ENCODE results near the gene PMIS2. TPM values are rescaled to one million over a fixed set of nuclear protein-coding genes. Genes with fewer than 3 reads are reported as not detected.

Gene PMIS2
- total RNA-seq, 1 experiment from 2014 or later, result not detected

- intact Hi-C loops (cut with micrococcal nuclease), result no loop called here
- no peak for TF ChIP-seq CTCF (IDR thresholded peaks at IDR 0.05; ENCODE audit: unreplicated experiment)
- ChIA-PET CTCF (interaction anchor here (1.2 to 1.3 kb wide), 3 partner anchors 32 to 75 kb away, joined by 3 to 5 read pairs (median 3); no protein-coding TSS in a partner anchor), POLR2A (interaction anchor here (1.1 to 1.5 kb wide), 2 partner anchors 19 to 21 kb away, joined by 4 read pairs; no protein-coding TSS in a partner anchor)
- Mint-ChIP-seq H3K4me3 (ENCODE audit: unreplicated experiment) (no peak overlapping the region), H3K27ac (ENCODE audit: low read depth, unreplicated experiment) (no peak overlapping the region), H3K9me3 (ENCODE audit: unreplicated experiment) (no peaks in the 10 kb centered on the region), H3K27me3 (ENCODE audit: insufficient read depth, unreplicated experiment) (no peaks in the 10 kb centered on the region), H3K4me1 (ENCODE audit: insufficient read depth, unreplicated experiment) (no peaks in the 10 kb centered on the region), H3K36me3 (ENCODE audit: insufficient read depth, unreplicated experiment) (peaks cover 7% of the 10 kb centered on the region)
- no TSS peak for BruUV-seq (replicated peaks)
- DNase-seq (ENCODE audit: unreplicated experiment), result no peak
Measured at GRCh38 chr19:35623327-35624010, 37.5 kb downstream of the PMIS2 start.

DNA sequence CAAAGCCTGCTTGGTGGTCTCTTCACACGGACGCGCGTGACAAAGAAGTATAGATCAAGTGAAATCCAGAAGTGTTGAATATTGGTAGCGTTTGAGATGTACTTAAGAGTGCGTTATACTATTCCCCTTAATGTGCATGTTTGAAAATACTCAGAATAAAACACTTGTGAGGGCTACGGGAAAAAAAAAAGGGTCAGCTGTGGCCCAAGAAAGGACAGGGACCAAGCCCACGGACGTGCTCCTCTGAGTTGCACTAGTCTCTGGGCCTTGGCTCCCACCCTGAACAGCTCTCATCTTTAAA, 42.2 kb downstream of the PMIS2 start:
- ChIA-PET CTCF (interaction anchor here (1.1 kb wide), 1 partner anchor 10 kb away, joined by 10 read pairs; no protein-coding TSS in a partner anchor), POLR2A (interaction anchor here (0.7 to 2.7 kb wide), 5 partner anchors 13 to 366 kb away, joined by 3 to 24 read pairs (median 6); partner anchors contain the start of genes COX6B1 and HAUS5)
- peaks cover 10% of the 10 kb centered on the region for H3K4me1 Mint-ChIP-seq (ENCODE audit: insufficient read depth, unreplicated experiment)
- no peaks in the 10 kb centered on the region for H3K27me3 Mint-ChIP-seq (ENCODE audit: insufficient read depth, unreplicated experiment)
- H3K27ac Mint-ChIP-seq (ENCODE audit: low read depth, unreplicated experiment), result peak overlapping the region; percentile 97
- BruUV-seq (replicated peaks), result TSS peak; percentile 97
- intact Hi-C loops (cut with micrococcal nuclease), result loop anchor here (2.0 to 5.0 kb wide), 2 partner anchors 17 to 81 kb away; partner anchors contain the start of gene TMEM147
- DNase-seq (ENCODE audit: unreplicated experiment), result no peak
- no peak for TF ChIP-seq CTCF (IDR thresholded peaks at IDR 0.05; ENCODE audit: unreplicated experiment)
- peaks cover 33% of the 10 kb centered on the region for H3K36me3 Mint-ChIP-seq (ENCODE audit: insufficient read depth, unreplicated experiment)
- peak overlapping the region; percentile 87 for H3K4me3 Mint-ChIP-seq (ENCODE audit: unreplicated experiment)
- H3K9me3 Mint-ChIP-seq (ENCODE audit: unreplicated experiment), result no peaks in the 10 kb centered on the region

DNA sequence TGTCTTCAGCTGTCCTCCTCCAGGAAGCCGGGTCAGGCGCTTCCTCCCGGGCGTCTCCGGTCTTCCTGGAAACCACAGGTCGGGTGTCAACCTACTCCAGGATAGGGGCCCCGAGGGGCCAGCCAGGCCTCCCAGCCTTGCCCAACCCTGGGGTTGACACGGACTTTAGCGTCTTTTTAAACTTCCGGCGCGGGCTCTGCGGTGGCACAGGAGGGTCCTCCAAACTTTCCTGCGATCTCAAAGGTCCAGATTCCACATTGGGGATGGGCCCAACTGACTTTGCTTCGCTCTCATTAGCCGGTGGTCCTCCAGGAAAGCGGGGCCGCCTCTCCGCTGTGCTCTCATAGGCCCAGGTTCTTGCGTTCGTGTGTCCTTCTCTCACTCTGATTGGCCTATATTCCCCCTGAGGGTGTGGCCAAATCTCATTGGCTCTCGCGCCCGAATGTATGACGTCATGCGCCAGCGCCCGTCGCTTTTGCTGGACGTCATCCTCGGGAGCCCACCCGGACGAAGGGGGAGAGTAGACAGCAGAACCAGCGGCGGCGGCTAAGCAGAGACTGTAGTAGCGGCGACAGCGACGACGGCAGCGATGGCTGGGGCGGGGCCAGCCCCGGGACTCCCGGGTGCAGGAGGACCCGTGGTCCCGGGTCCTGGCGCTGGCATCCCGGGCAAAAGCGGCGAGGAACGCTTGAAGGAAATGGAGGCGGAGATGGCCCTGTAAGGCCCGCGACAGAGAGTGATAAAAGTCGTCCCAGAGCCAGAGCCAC, 42.8 kb downstream of the PMIS2 start, which contains the start of gene RBM42:
Gene RBM42, plus strand, starts transcription at position 472 of the 767 bp plus-strand sequence. Its CDS starts 118 bp downstream, at position 590.
- TF ChIP-seq CTCF (IDR thresholded peaks at IDR 0.05; ENCODE audit: unreplicated experiment), result no peak
- Mint-ChIP-seq H3K36me3 (ENCODE audit: insufficient read depth, unreplicated experiment) (peaks cover 39% of the 10 kb centered on the region), H3K4me3 (ENCODE audit: unreplicated experiment) (peak within 1 kb of the TSS; percentile 87), H3K27me3 (ENCODE audit: insufficient read depth, unreplicated experiment) (no peaks in the 10 kb centered on the region), H3K4me1 (ENCODE audit: insufficient read depth, unreplicated experiment) (peaks cover 10% of the 10 kb centered on the region), H3K9me3 (ENCODE audit: unreplicated experiment) (no peaks in the 10 kb centered on the region), H3K27ac (ENCODE audit: low read depth, unreplicated experiment) (peak within 1 kb of the TSS; percentile 97)
- ChIA-PET POLR2A (interaction anchor here (0.7 to 2.7 kb wide), 6 partner anchors 9 to 365 kb away, joined by 3 to 24 read pairs (median 5); partner anchors contain the start of genes COX6B1 and HAUS5), CTCF (interaction anchor here (0.9 to 1.1 kb wide), 2 partner anchors 9 kb away, joined by 4 to 10 read pairs; no protein-coding TSS in a partner anchor)
- no TSS peak for BruUV-seq (replicated peaks)
- peak; percentile 100 for DNase-seq (ENCODE audit: unreplicated experiment)
- intact Hi-C loops (cut with micrococcal nuclease), result loop anchor here (2.0 to 5.0 kb wide), 2 partner anchors 16 to 81 kb away; partner anchors contain the start of gene TMEM147

DNA sequence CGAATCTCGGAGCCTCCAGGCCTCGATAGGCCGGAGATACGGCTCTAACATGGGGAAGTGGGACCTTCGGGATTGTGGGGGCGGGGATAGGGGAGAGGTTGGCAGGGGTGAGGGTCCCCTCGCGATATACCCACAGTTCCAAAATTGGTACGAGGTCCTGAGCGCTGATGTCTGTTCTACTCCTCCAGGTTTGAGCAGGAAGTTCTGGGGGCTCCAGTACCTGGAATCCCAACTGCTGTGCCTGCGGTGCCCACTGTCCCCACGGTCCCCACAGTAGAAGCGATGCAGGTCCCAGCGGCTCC, 43.3 kb downstream of the PMIS2 start:
- peak overlapping the region; percentile 87 for H3K4me3 Mint-ChIP-seq (ENCODE audit: unreplicated experiment)
- H3K9me3 Mint-ChIP-seq (ENCODE audit: unreplicated experiment), result no peaks in the 10 kb centered on the region
- no peaks in the 10 kb centered on the region for H3K27me3 Mint-ChIP-seq (ENCODE audit: insufficient read depth, unreplicated experiment)
- H3K27ac Mint-ChIP-seq (ENCODE audit: low read depth, unreplicated experiment), result peak overlapping the region; percentile 97
- H3K36me3 Mint-ChIP-seq (ENCODE audit: insufficient read depth, unreplicated experiment), result peaks cover 44% of the 10 kb centered on the region
- intact Hi-C loops (cut with micrococcal nuclease), result loop anchor here (2.0 to 5.0 kb wide), 2 partner anchors 16 to 82 kb away; partner anchors contain the start of gene TMEM147
- DNase-seq (ENCODE audit: unreplicated experiment), result no peak
- BruUV-seq (replicated peaks), result TSS peak; percentile 59
- CTCF ChIA-PET, result interaction anchor here (0.9 kb wide), 1 partner anchor 9 kb away, joined by 4 read pairs; no protein-coding TSS in a partner anchor
- peaks cover 10% of the 10 kb centered on the region for H3K4me1 Mint-ChIP-seq (ENCODE audit: insufficient read depth, unreplicated experiment)
- TF ChIP-seq CTCF (IDR thresholded peaks at IDR 0.05; ENCODE audit: unreplicated experiment), result no peak
- POLR2A ChIA-PET, result interaction anchor here (0.6 to 2.7 kb wide), 5 partner anchors 9 to 140 kb away, joined by 4 to 24 read pairs (median 5); partner anchors contain the start of gene HAUS5

Data from MCF 10A (cell line).